Measurements from ENCODE around the gene SATL1.

SATL1 gene

DNA sequence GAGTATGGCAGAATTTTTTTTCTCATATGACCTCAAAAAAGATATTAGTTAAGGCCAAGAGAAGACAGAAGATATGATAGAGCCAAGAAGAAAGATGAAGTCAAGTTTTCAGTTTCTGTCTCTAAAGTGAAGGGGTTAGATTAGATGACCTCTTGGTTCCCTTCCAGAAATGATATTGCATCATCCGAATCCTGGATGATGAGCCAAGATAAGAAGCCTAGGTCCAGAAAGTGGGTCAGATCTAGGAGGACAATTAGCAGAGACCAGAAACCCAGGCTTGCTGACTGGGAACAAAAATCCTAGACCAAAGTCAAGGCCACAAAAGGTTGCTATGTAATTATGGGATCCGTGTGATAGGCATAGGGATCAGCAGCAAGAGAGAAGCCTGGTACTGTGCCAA, 20.2 kb downstream of the SATL1 start:
- no peak for DNase-seq
- no peak overlapping the region for H3K4me3 Mint-ChIP-seq
- H3K4me1 Mint-ChIP-seq, result no peaks in the 10 kb centered on the region
- no peak for TF ChIP-seq CTCF (IDR thresholded peaks at IDR 0.05)
- H3K36me3 Mint-ChIP-seq (ENCODE audit: low read depth), result no peaks in the 10 kb centered on the region
- no peak overlapping the region for H3K27ac Mint-ChIP-seq
- H3K9me3 Mint-ChIP-seq, result peaks cover 27% of the 10 kb centered on the region
- no peaks in the 10 kb centered on the region for H3K27me3 Mint-ChIP-seq (ENCODE audit: low read depth, poor library complexity)

DNA sequence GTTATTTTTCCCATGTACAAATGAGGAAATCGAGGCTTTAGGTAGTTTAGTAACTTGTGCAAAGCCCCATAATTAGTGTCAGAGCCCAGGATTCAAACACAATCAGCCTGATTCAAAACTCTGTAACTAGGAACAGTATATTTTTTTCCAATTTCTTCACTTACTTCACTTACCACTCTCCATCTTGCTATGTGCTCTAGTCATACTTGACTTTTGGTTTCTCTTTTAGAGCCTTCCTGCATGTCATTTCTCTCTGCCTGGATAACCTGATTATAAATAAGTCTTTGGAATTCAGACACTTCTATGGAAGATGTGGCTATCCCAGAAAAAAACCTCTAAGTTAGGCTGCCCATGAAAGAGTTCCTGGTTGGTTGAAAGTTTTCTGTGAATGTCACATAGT, 22.2 kb downstream of the SATL1 start:
- Mint-ChIP-seq H3K4me3 (no peak overlapping the region), H3K27me3 (ENCODE audit: low read depth, poor library complexity) (no peaks in the 10 kb centered on the region), H3K36me3 (ENCODE audit: low read depth) (no peaks in the 10 kb centered on the region), H3K9me3 (peaks cover 27% of the 10 kb centered on the region), H3K4me1 (peaks cover 4% of the 10 kb centered on the region), H3K27ac (no peak overlapping the region)
- no peak for TF ChIP-seq CTCF (IDR thresholded peaks at IDR 0.05)
- DNase-seq, result no peak

- no peak for TF ChIP-seq CTCF (IDR thresholded peaks at IDR 0.05)
- no peaks in the 10 kb centered on the region for H3K36me3 Mint-ChIP-seq (ENCODE audit: low read depth)
- peaks cover 30% of the 10 kb centered on the region for H3K9me3 Mint-ChIP-seq
- no peaks in the 10 kb centered on the region for H3K27me3 Mint-ChIP-seq (ENCODE audit: low read depth, poor library complexity)
- H3K27ac Mint-ChIP-seq, result peak overlapping the region; percentile 55
- peak overlapping the region; percentile 13 for H3K4me3 Mint-ChIP-seq
- DNase-seq, result peak; percentile 18
- H3K4me1 Mint-ChIP-seq, result peaks cover 26% of the 10 kb centered on the region
These were observed 27.6 kb downstream of the SATL1 start for GRCh38 chrX:85215946-85216345.

DNA sequence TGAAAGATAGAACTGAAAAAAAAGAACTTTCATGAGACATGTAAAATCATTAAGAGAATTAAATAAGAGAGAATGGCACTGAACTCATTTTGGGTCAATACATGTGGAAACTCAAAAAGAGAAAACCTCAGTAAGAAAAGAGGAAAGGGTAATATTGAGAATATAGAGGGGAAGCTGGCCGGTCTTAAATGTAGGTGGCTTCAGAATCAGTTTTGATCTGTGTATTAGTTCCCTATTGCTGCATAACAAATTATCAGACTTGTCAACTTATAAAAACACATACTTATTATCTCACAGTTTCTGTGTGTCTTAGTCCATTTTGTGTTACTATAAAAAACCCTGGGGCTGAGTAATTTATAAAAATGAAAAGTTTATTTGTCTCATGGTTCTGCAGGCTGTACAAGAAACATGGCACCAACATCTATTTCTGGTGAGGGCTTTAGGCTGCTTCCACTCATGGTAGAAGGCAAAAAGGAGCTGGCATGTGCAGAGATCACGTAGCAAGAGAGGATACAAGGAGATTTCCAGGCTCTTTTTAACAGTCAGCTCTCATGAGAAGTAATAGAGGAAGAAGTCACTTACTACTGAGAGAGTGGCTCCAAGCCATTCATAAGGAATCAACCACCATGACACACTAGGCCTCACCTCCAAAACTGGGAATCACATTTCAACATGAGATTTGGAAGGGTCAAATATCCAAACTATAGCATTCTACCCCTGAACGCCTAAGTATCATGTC, 29.6 kb downstream of the SATL1 start:
- H3K36me3 Mint-ChIP-seq (ENCODE audit: low read depth), result no peaks in the 10 kb centered on the region
- no peaks in the 10 kb centered on the region for H3K27me3 Mint-ChIP-seq (ENCODE audit: low read depth, poor library complexity)
- no peak for TF ChIP-seq CTCF (IDR thresholded peaks at IDR 0.05)
- no peak overlapping the region for H3K27ac Mint-ChIP-seq
- H3K9me3 Mint-ChIP-seq, result peaks cover 33% of the 10 kb centered on the region
- H3K4me1 Mint-ChIP-seq, result peaks cover 26% of the 10 kb centered on the region
- H3K4me3 Mint-ChIP-seq, result no peak overlapping the region
- DNase-seq, result no peak

DNA sequence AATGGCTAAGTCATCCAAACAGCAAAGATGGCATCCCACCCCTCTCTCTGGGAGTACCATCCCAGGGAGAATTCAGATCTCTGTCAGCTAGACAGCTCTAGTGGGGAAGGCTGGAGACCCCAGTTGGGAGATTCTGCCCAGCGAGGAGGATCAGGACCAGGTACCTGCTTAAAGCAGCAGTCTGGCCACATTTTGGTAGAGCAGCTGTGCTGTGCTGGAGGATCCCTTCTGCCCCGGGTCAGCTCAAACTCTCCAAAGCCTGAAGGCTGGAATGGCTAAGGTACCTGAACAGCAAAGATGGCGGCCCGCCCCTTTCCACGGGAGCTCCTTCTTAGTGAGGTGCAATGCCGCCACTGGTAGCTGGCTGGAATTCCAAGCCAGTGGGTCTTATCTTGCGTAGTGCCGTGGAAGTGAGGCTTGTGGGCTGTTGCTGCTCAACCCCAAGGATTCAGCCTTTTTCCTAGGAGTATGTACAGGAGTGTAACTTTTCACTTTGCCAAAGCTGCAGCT, 40.1 kb downstream of the SATL1 start:
- Mint-ChIP-seq H3K4me3 (no peak overlapping the region), H3K4me1 (peaks cover 5% of the 10 kb centered on the region), H3K9me3 (peaks cover 11% of the 10 kb centered on the region), H3K27me3 (ENCODE audit: low read depth, poor library complexity) (no peaks in the 10 kb centered on the region), H3K27ac (no peak overlapping the region), H3K36me3 (ENCODE audit: low read depth) (no peaks in the 10 kb centered on the region)
- no peak for DNase-seq
- TF ChIP-seq CTCF (IDR thresholded peaks at IDR 0.05), result no peak

- H3K27ac Mint-ChIP-seq, result no peak overlapping the region
- H3K4me3 Mint-ChIP-seq, result no peak overlapping the region
- H3K36me3 Mint-ChIP-seq (ENCODE audit: low read depth), result no peaks in the 10 kb centered on the region
- no peaks in the 10 kb centered on the region for H3K27me3 Mint-ChIP-seq (ENCODE audit: low read depth, poor library complexity)
- H3K9me3 Mint-ChIP-seq, result peaks cover 33% of the 10 kb centered on the region
- no peaks in the 10 kb centered on the region for H3K4me1 Mint-ChIP-seq
- no peak for TF ChIP-seq CTCF (IDR thresholded peaks at IDR 0.05)
- no peak for DNase-seq
These were observed 47.3 kb downstream of the SATL1 start for GRCh38 chrX:85196319-85196718.
